ENCODE measurements around the gene ARHGEF5. TPM values are rescaled to one million over a fixed set of nuclear protein-coding genes. Genes with fewer than 3 reads are reported as not detected.
"Not testable (repeated sequence)": the region's sequence is repeated elsewhere in the genome, so short reads cannot be mapped to it uniquely, and the experiment has no call there.

The ARHGEF5 gene
- total RNA-seq, 2 experiments from 2014 or later: 17.0 to 17.2 TPM

GRCh38 chr7:144348625-144349024 lies 6.6 kb upstream of the ARHGEF5 start:
- H3K4me3 Mint-ChIP-seq; POLR2A ChIA-PET; CTCF ChIA-PET; DNase-seq; H3K27ac Mint-ChIP-seq; H3K9me3 Mint-ChIP-seq; H3K27me3 Mint-ChIP-seq; intact Hi-C loops (cut with micrococcal nuclease); H3K36me3 Mint-ChIP-seq: not testable (repeated sequence)
- peaks cover 11% of the 10 kb centered on the region for H3K4me1 Mint-ChIP-seq (ENCODE audit: low read depth)

DNA sequence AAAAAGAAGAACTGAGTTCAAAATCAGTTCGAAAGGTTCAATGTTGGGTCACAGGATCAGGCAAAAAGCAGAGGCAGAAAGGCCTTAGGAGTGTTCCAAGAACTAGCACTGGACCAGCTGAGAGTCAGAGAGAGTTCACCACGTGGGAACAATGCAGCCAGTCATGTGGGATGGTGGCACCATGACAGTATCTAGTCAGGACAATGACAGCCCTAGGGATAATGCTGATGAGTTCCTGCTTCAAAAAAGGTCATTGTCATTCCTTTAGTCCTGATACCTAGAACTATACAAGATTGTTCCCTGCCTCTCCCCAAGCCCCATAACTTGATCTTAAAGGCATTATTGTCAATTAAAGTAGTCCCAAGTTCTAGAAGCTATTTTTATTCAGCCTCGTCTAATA lies 3.5 kb upstream of the ARHGEF5 start:
- H3K27me3 Mint-ChIP-seq, DNase-seq, CTCF ChIA-PET: not testable (repeated sequence)

GRCh38 chr7:144356185-144356584 lies 983 bp downstream of the ARHGEF5 start:
- H3K9me3 Mint-ChIP-seq; H3K36me3 Mint-ChIP-seq; H3K27me3 Mint-ChIP-seq; CTCF ChIA-PET; DNase-seq; POLR2A ChIA-PET; intact Hi-C loops (cut with micrococcal nuclease); H3K4me3 Mint-ChIP-seq; H3K27ac Mint-ChIP-seq: not testable (repeated sequence)
- peaks cover 13% of the 10 kb centered on the region for H3K4me1 Mint-ChIP-seq (ENCODE audit: low read depth)

More for the DNA sequence above, 3.5 kb upstream of the ARHGEF5 start:
- H3K9me3 Mint-ChIP-seq; intact Hi-C loops (cut with micrococcal nuclease); H3K36me3 Mint-ChIP-seq; H3K4me3 Mint-ChIP-seq; POLR2A ChIA-PET; H3K27ac Mint-ChIP-seq: not testable (repeated sequence)
- H3K4me1 Mint-ChIP-seq (ENCODE audit: low read depth): peaks cover 13% of the 10 kb centered on the region

- H3K27me3 Mint-ChIP-seq; DNase-seq; H3K36me3 Mint-ChIP-seq; intact Hi-C loops (cut with micrococcal nuclease); POLR2A ChIA-PET; H3K9me3 Mint-ChIP-seq; H3K27ac Mint-ChIP-seq; CTCF ChIA-PET; H3K4me3 Mint-ChIP-seq: not testable (repeated sequence)
- peaks cover 11% of the 10 kb centered on the region for H3K4me1 Mint-ChIP-seq (ENCODE audit: low read depth)
Measured at GRCh38 chr7:144356860-144357259, 1.7 kb downstream of the ARHGEF5 start.

- intact Hi-C loops (cut with micrococcal nuclease); POLR2A ChIA-PET; H3K36me3 Mint-ChIP-seq; DNase-seq; H3K27ac Mint-ChIP-seq; CTCF ChIA-PET; H3K4me1 Mint-ChIP-seq (ENCODE audit: low read depth); H3K4me3 Mint-ChIP-seq; H3K9me3 Mint-ChIP-seq; H3K27me3 Mint-ChIP-seq: not testable (repeated sequence)
Measured at GRCh38 chr7:144362061-144362460, 6.9 kb downstream of the ARHGEF5 start.

GRCh38 chr7:144365523-144365922 lies 10.3 kb downstream of the ARHGEF5 start:
- H3K4me1 Mint-ChIP-seq (ENCODE audit: low read depth); H3K4me3 Mint-ChIP-seq; H3K36me3 Mint-ChIP-seq; DNase-seq; POLR2A ChIA-PET; H3K27ac Mint-ChIP-seq; H3K9me3 Mint-ChIP-seq; H3K27me3 Mint-ChIP-seq; intact Hi-C loops (cut with micrococcal nuclease); CTCF ChIA-PET: not testable (repeated sequence)

DNA sequence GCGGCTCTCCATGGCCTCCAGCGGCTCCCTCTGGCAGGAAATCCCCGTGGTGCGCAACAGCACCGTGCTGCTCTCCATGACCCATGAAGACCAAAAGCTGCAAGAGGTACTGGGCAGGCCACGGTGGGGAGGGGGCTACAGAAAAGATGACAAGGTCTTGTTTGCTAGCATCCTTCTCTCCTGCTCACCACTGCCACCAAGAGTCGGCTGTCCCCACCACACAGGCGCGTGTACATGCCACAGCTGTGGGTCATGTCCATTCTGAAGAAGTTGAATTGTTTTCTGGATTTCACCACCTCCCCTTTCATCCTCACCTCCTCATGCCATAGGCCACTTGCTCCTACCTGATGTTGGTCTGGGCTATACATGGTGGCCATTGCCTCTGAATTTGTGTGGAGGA lies 12.0 kb downstream of the ARHGEF5 start:
- intact Hi-C loops (cut with micrococcal nuclease); POLR2A ChIA-PET; DNase-seq; H3K27me3 Mint-ChIP-seq; CTCF ChIA-PET; H3K4me1 Mint-ChIP-seq (ENCODE audit: low read depth); H3K4me3 Mint-ChIP-seq; H3K9me3 Mint-ChIP-seq; H3K27ac Mint-ChIP-seq; H3K36me3 Mint-ChIP-seq: not testable (repeated sequence)

- H3K27ac Mint-ChIP-seq; DNase-seq; H3K36me3 Mint-ChIP-seq; intact Hi-C loops (cut with micrococcal nuclease); H3K27me3 Mint-ChIP-seq; CTCF ChIA-PET; H3K9me3 Mint-ChIP-seq; H3K4me1 Mint-ChIP-seq (ENCODE audit: low read depth); H3K4me3 Mint-ChIP-seq; POLR2A ChIA-PET: not testable (repeated sequence)
Measured at GRCh38 chr7:144369221-144369620, 14.0 kb downstream of the ARHGEF5 start.

DNA sequence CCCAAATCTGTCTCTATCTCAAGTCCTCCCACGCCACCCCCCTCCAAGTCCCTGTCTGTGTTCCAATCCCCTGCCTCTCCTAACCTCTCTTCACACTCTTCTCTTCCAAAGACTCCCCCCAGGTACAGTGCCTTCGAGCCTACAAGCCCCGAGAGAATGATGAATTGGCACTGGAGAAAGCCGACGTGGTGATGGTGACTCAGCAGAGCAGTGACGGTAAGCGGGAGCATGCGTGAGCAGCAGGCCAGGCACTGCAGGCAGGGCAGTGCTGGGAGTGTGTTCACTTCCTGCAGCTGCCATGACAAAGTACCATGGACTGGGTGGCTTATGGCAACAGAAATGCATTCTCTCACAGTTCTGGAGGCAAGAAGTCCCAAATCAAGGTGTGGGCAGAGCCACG lies 23.4 kb downstream of the ARHGEF5 start:
- no peaks in the 10 kb centered on the region for H3K9me3 Mint-ChIP-seq
- DNase-seq: no peak
- peaks cover 15% of the 10 kb centered on the region for H3K36me3 Mint-ChIP-seq
- H3K4me1 Mint-ChIP-seq (ENCODE audit: low read depth): no peaks in the 10 kb centered on the region
- no peak overlapping the region for H3K4me3 Mint-ChIP-seq
- POLR2A ChIA-PET: no interaction called here
- intact Hi-C loops (cut with micrococcal nuclease): no loop called here
- H3K27ac Mint-ChIP-seq: peak overlapping the region; percentile 11
- no peaks in the 10 kb centered on the region for H3K27me3 Mint-ChIP-seq
- CTCF ChIA-PET: no interaction called here

DNA sequence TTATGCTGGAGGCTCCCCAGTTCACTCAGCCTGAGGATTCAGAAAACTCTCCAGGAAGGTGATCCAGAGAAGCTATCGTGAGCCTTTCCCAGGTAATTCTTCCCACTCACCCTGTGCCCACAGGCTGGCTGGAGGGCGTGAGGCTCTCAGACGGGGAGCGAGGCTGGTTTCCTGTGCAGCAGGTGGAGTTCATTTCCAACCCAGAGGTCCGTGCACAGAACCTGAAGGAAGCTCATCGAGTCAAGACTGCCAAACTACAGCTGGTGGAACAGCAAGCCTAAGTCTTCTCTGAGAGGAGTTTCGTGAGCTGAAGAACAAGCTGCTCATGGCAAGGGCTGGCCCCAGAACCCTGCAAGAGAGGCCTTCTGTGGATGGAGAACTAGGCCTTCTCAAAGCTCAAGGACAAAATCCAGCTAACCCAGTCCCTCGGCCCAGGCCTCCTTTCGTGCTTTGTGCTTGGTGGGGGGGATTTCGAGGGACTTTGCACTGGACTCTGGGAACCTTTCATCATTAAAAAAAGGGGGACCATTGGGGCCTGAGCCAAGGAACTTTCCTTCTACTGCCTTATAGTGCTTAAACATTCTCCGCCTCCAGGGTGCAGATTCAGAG lies 24.7 kb downstream of the ARHGEF5 start:
- no peak overlapping the region for H3K27ac Mint-ChIP-seq
- CTCF ChIA-PET: no interaction called here
- no peaks in the 10 kb centered on the region for H3K9me3 Mint-ChIP-seq

DNA sequence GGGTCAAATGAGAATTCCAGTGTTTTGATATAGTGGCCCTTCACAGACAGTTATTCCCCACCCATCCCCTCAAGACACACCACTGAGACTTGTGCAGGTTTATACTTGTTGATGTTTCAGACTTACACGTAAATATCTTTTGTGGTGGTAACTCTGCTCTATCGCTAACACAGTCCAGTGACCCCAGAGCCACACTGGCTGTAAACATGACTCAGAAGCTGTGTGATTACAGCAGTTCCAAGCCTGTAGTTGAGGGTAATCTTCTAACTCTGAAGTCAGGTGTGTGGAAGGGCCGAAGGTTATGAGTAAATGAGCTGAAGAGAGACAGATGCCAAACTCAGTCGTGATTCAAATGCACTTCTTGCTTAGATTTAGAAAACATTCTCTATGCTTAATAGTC lies 28.9 kb downstream of the ARHGEF5 start:
- Mint-ChIP-seq H3K27ac (peak overlapping the region; percentile 51), H3K9me3 (no peaks in the 10 kb centered on the region), H3K4me3 (no peak overlapping the region), H3K4me1 (ENCODE audit: low read depth) (peaks cover 18% of the 10 kb centered on the region), H3K27me3 (no peaks in the 10 kb centered on the region), H3K36me3 (peaks cover 5% of the 10 kb centered on the region)
- DNase-seq: no peak
- intact Hi-C loops (cut with micrococcal nuclease): no loop called here
- ChIA-PET POLR2A (no interaction called here), CTCF (interaction anchor here (0.7 to 1.7 kb wide), 2 partner anchors 10 to 256 kb away, joined by 3 to 6 read pairs; no protein-coding TSS in a partner anchor)

More for the DNA sequence above, 24.7 kb downstream of the ARHGEF5 start:
- POLR2A ChIA-PET: no interaction called here
- Mint-ChIP-seq H3K27me3 (no peaks in the 10 kb centered on the region), H3K36me3 (peaks cover 15% of the 10 kb centered on the region), H3K4me1 (ENCODE audit: low read depth) (peaks cover 11% of the 10 kb centered on the region), H3K4me3 (no peak overlapping the region)
- DNase-seq: no peak
- intact Hi-C loops (cut with micrococcal nuclease): no loop called here

DNA sequence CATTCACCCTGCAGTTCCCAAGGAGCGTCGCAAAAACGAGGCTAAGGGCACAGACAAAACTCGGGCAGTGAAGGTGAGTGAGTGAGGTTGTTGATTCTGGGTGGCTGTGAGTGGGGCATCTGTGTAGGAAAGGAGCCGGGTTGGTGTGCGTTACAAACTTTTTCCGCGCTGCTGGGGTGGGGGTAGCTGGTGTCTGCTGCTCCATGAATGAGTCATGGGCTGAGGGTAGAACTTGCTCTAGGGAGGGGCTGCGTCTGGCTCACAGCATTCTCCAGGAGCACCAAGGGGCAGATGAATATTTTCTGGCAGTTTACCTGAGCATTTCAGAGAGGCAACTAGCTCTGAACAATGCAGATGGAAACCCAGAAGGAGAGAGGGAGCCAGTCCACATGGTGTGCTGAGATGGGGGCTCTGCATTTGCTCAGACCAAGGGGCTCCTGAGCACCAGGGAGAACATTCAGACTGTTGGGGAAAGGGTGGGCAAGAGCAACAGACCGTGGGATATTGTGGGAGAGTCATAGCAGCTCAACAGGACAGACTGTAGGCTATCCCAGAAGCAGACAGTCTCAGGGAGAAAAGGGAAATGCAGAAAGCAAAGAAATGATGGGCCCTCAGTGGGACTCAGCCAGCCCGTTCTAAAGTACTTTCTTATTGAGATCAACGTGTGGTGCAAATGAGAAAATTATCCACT lies 29.5 kb downstream of the ARHGEF5 start:
- Mint-ChIP-seq H3K36me3 (peaks cover 5% of the 10 kb centered on the region), H3K9me3 (no peaks in the 10 kb centered on the region), H3K27me3 (no peaks in the 10 kb centered on the region), H3K4me1 (ENCODE audit: low read depth) (peaks cover 18% of the 10 kb centered on the region), H3K27ac (peak overlapping the region; percentile 51), H3K4me3 (no peak overlapping the region)
- POLR2A ChIA-PET: no interaction called here
- CTCF ChIA-PET: interaction anchor here (0.7 to 1.7 kb wide), 2 partner anchors 9 to 257 kb away, joined by 3 to 6 read pairs; no protein-coding TSS in a partner anchor
- peak; percentile 78 for DNase-seq
- intact Hi-C loops (cut with micrococcal nuclease): no loop called here

DNA sequence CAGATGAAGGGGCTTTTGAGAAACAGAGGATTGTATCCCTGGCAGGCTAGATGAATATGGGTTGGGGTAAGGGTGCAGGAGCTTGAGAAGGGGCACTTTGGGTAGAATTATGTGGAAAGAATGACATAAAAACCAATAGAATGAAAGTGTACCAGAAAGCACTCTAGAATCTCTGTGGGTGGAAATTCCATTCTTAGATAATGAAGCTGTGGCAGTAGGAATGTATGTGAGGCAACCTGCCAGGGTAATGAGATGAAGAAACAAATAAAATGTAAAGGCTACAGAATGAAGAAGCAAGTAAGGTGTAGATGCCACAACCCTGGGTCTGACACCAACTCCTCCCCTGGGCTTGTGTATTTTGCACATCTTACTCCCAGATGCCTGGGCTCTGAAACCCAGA lies 31.5 kb downstream of the ARHGEF5 start:
- no peak for DNase-seq
- H3K27ac Mint-ChIP-seq: no peak overlapping the region
- no peak overlapping the region for H3K4me3 Mint-ChIP-seq
- H3K27me3 Mint-ChIP-seq: no peaks in the 10 kb centered on the region
- no peaks in the 10 kb centered on the region for H3K36me3 Mint-ChIP-seq
- POLR2A ChIA-PET: no interaction called here
- no peaks in the 10 kb centered on the region for H3K9me3 Mint-ChIP-seq
- H3K4me1 Mint-ChIP-seq (ENCODE audit: low read depth): peaks cover 18% of the 10 kb centered on the region
- intact Hi-C loops (cut with micrococcal nuclease): no loop called here
- CTCF ChIA-PET: interaction anchor here (1.8 kb wide), 1 partner anchor 259 kb away, joined by 4 read pairs; no protein-coding TSS in a partner anchor

All from activated CD4-positive, alpha-beta memory T cell treated with anti-CD3 and anti-CD28 coated beads for 36 hours (primary cell).